Thymus (tissue), 11 donors: Measurements from ENCODE around the gene CHD5. TPM values are rescaled to one million over a fixed set of nuclear protein-coding genes. Genes with fewer than 3 reads are reported as not detected.
"Not testable (repeated sequence)": the region's sequence is repeated elsewhere in the genome, so short reads cannot be mapped to it uniquely, and the experiment has no call there.

Experiments used
- DNase-seq, 9 donors: peaks; one replicate each; pipeline ENCODE4 v3.0.0-alpha.2; 2013; ENCODE audit warnings: low spot score in 9 of 9, low read depth in 6 of 9, missing footprints in 1 of 9
- H3K27ac ChIP-seq, 2 donors: one replicate each; pipeline ENCODE4 v1.5.1; 2013; ENCODE audit warnings: control low read depth in 1 of 2, low read depth in 1 of 2, low read length in 1 of 2, mild to moderate bottlenecking in 1 of 2, moderate library complexity in 1 of 2
- H3K27me3 ChIP-seq, 2 donors: one replicate each; pipeline ENCODE4 v1.5.1; 2013; ENCODE audit warnings: low read length in 1 of 2; ENCODE audit not compliant: control insufficient read depth in 2 of 2, insufficient read depth in 1 of 2
- H3K36me3 ChIP-seq, 2 donors: one replicate each; pipeline ENCODE4 v1.5.1; 2013; ENCODE audit warnings: low read length in 1 of 2, mild to moderate bottlenecking in 1 of 2, moderate library complexity in 1 of 2; ENCODE audit not compliant: control insufficient read depth in 2 of 2, insufficient read depth in 2 of 2
- H3K4me1 ChIP-seq, 2 donors: one replicate each; pipeline ENCODE4 v1.5.1; 2013; ENCODE audit warnings: low read length in 2 of 2; ENCODE audit not compliant: control insufficient read depth in 2 of 2, insufficient read depth in 2 of 2
- H3K4me3 ChIP-seq, 2 donors: one replicate each; pipeline ENCODE4 v1.5.1; 2013; ENCODE audit warnings: low read length in 2 of 2, control low read depth in 1 of 2, mild to moderate bottlenecking in 1 of 2
- H3K9me3 ChIP-seq, 2 donors: one replicate each; pipeline ENCODE4 v1.5.1; 2013; ENCODE audit warnings: low read length in 1 of 2, mild to moderate bottlenecking in 1 of 2; ENCODE audit not compliant: control insufficient read depth in 2 of 2, insufficient read depth in 1 of 2
- WGBS: extraction: QIAGEN DNeasy Blood & Tissue Kit; methylation state at CpG from one replicate; pipeline ENCODE4 v1.1.7; 2013; 5-methylcytosine and 5-hydroxymethylcytosine counted together
- polyA plus RNA-seq: library from polyadenylated mRNA; stranded (reverse); fragments of 200-250 nt; gene quantifications from one replicate; pipeline ENCODE4 v1.2.3, GENCODE V29; 2013
- total RNA-seq: library from RNA; stranded (reverse); fragments of 120-200 nt; gene quantifications from one replicate; pipeline ENCODE4 v1.2.4, GENCODE V29; 2013
- donor health status: healthy.

CHD5 gene
- total and polyA plus RNA-seq, 2 donors: 0.28 to 0.98 TPM

GRCh38 chr1:6068932-6069331 lies 111.2 kb downstream of the CHD5 start:
- 97% methylated on average over 9 of the region's 9 CpGs for WGBS
- no peaks in the 10 kb centered on the region for H3K9me3 ChIP-seq
- no peak overlapping the region for H3K4me3 ChIP-seq
- no peaks in the 10 kb centered on the region for H3K27me3 ChIP-seq
- no peaks in the 10 kb centered on the region for H3K4me1 ChIP-seq
- H3K27ac ChIP-seq: no peak overlapping the region
- H3K36me3 ChIP-seq: peaks cover 0 to 16% of the 10 kb centered on the region in 2 donors
- no peak for DNase-seq

DNA sequence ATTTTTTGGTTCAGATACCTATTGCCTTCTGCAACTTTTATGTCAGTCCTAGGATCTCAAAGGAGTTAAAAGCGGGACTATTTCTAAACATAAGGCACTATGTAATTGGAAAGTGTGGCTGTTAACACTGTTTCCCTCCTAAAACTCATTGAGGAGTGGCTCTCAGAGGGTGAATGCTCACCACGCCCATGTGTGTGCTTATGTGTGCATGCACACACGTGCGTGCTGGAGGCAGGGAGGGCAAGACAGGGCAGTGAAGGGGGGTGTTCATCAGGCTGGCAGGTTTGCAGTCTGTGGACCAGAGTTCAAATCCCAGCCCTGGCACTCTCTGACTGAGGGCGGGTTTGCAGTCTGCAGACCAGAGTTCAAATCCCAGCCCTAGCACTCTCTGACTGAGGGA lies 112.0 kb downstream of the CHD5 start:
- no peak overlapping the region for H3K27ac ChIP-seq
- 96% methylated on average over 5 of the region's 5 CpGs for WGBS
- H3K27me3 ChIP-seq: no peaks in the 10 kb centered on the region
- H3K9me3 ChIP-seq: peaks cover 0 to 2% of the 10 kb centered on the region in 2 donors
- no peak overlapping the region for H3K4me3 ChIP-seq
- no peaks in the 10 kb centered on the region for H3K4me1 ChIP-seq
- DNase-seq: no peak
- H3K36me3 ChIP-seq: peaks cover 0 to 7% of the 10 kb centered on the region in 2 donors

- Histone ChIP-seq H3K27ac (no peak overlapping the region), H3K9me3 (peaks cover 0 to 2% of the 10 kb centered on the region in 2 donors), H3K4me3 (no peak overlapping the region), H3K4me1 (no peaks in the 10 kb centered on the region), H3K36me3 (peaks cover 0 to 7% of the 10 kb centered on the region in 2 donors), H3K27me3 (no peaks in the 10 kb centered on the region)
- no peak for DNase-seq
- 89% methylated on average over 8 of the region's 8 CpGs for WGBS
Measured at GRCh38 chr1:6066680-6067079, 113.4 kb downstream of the CHD5 start.

- H3K36me3 ChIP-seq: peaks cover 0 to 10% of the 10 kb centered on the region in 2 donors
- no peaks in the 10 kb centered on the region for H3K4me1 ChIP-seq
- WGBS: 96% methylated on average over 28 of the region's 28 CpGs
- no peak overlapping the region for H3K27ac ChIP-seq
- no peak for DNase-seq
- no peaks in the 10 kb centered on the region for H3K27me3 ChIP-seq
- H3K4me3 ChIP-seq: no peak overlapping the region
- peaks cover 0 to 2% of the 10 kb centered on the region in 2 donors for H3K9me3 ChIP-seq
Measured at GRCh38 chr1:6065093-6065858, 114.8 kb downstream of the CHD5 start.

DNA sequence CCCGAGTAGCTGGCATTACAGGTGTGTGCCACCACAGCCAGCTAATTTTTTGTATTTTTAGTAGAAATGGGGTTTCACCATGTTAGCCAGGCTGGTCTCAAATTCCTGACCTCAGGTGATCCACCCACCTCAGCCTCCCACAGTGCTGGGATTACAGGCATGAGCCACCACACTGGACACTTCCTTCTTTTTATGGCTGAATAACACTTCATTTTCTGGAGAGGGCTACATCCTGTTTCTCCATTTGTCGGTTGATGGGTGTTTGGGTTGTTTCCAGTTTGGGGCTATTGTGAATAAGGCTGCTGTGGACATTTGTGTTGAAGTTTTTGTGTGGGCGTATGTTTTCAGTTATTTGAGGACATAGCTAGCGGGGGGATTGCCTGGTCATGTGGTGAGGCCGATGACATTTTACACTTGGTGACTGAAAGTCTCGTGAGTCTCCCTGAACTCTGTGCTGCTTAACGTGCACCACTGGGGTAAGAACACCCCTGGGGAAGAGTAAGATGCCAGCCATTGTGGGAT lies 116.5 kb downstream of the CHD5 start:
- not testable (repeated sequence) for DNase-seq, H3K27me3 ChIP-seq, H3K4me3 ChIP-seq, H3K9me3 ChIP-seq, H3K27ac ChIP-seq, H3K4me1 ChIP-seq
- WGBS: 96% methylated on average over 7 of the region's 7 CpGs
- H3K36me3 ChIP-seq: peaks cover 0 to 22% of the 10 kb centered on the region in 2 donors

GRCh38 chr1:6062670-6063069 lies 117.5 kb downstream of the CHD5 start:
- H3K27me3 ChIP-seq: no peaks in the 10 kb centered on the region
- H3K36me3 ChIP-seq: peaks cover 0 to 27% of the 10 kb centered on the region in 2 donors
- H3K9me3 ChIP-seq: peaks cover 0 to 2% of the 10 kb centered on the region in 2 donors
- H3K27ac ChIP-seq: no peak overlapping the region
- no peak overlapping the region for H3K4me3 ChIP-seq
- 98% methylated on average over 6 of the region's 6 CpGs for WGBS
- no peaks in the 10 kb centered on the region for H3K4me1 ChIP-seq
- DNase-seq: no peak

DNA sequence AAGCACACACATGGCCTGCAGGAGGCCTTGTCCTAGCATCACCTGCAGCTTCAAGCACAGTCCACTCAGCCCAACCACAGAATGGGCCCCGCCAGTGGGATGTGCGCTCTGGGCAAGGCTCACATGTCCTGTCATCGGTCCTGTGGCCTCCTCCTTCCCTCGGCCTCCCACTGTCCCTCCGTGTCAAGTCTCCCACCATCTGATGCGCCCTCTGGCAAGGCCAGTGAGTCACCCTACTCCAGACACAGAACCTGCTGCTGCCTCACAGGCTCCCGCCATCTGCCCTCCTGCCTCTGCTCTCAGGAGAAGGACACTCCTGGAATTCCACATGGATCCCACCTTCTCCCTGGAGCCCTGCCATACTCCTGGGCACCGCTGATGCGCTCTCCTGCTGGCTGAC lies 120.3 kb downstream of the CHD5 start:
- Histone ChIP-seq H3K27ac (no peak overlapping the region), H3K36me3 (peaks cover 0 to 20% of the 10 kb centered on the region in 2 donors), H3K4me1 (no peaks in the 10 kb centered on the region), H3K9me3 (peaks cover 0 to 2% of the 10 kb centered on the region in 2 donors), H3K4me3 (no peak overlapping the region), H3K27me3 (no peaks in the 10 kb centered on the region)
- WGBS: 98% methylated on average over 9 of the region's 9 CpGs
- DNase-seq: no peak

- Histone ChIP-seq H3K9me3 (no peaks in the 10 kb centered on the region), H3K4me3 (no peak overlapping the region), H3K4me1 (no peaks in the 10 kb centered on the region), H3K27ac (no peak overlapping the region), H3K36me3 (peaks cover 0 to 24% of the 10 kb centered on the region in 2 donors), H3K27me3 (no peaks in the 10 kb centered on the region)
- WGBS: 97% methylated on average over 9 of the region's 9 CpGs
- DNase-seq: no peak
Measured at GRCh38 chr1:6057170-6057845, 122.8 kb downstream of the CHD5 start.

DNA sequence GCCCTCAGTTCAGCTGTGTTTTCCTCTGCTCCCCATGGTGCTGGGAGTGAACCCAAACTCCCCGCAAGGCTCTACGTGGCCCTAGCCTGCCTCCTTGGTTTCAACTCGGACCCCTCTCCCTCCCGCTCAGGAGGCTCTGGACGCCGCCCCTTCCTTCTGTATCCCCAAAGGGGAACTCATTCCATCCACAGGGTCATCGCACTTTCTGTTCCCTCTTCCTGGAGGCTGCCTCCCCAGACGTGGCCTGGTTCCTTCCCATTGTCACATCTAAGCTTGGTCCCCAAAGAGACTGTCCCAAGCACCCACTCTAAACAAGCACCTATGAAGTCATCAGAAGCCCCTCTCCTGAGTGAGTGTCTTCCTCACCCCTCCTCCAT lies 123.6 kb downstream of the CHD5 start:
- WGBS: 96% methylated on average over 8 of the region's 8 CpGs
- no peak for DNase-seq
- no peaks in the 10 kb centered on the region for H3K4me1 ChIP-seq
- H3K4me3 ChIP-seq: no peak overlapping the region
- peaks cover 0 to 25% of the 10 kb centered on the region in 2 donors for H3K36me3 ChIP-seq
- H3K27me3 ChIP-seq: no peaks in the 10 kb centered on the region
- H3K9me3 ChIP-seq: no peaks in the 10 kb centered on the region
- H3K27ac ChIP-seq: no peak overlapping the region
